ENCODE results near the gene ARSB. TPM values are rescaled to one million over a fixed set of nuclear protein-coding genes. Genes with fewer than 3 reads are reported as not detected.

ARSB gene
- total RNA-seq, 1 donor from 2014 or later = 18.5 TPM

DNA sequence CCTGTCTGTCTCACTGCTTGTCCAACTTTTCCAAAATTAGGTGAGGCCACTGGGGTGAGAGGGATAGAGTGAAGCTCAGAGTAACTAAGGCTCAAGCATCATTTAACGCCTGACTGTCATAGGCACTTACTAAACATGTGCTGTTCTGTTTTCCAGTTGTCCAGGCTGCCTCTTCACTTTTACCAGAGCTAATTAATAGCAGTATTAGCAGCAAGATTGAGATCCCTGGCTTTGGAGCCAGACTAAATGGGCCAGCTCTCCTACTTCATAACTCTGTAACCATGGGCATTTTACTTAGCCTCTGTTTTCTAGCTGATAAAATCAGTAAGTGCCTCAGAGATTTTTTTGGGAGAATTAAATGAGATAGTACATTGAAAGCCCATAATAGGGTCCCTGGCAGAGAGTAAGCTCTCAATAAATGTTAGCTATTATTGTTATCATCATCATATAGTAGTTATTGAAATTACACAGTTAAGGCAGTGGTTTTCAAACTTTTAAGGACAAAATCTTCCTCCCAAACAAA is 190.4 kb downstream of the ARSB start:
- H3K4me3 Mint-ChIP-seq = no peak overlapping the region
- H3K36me3 Mint-ChIP-seq = peaks cover 4% of the 10 kb centered on the region
- peak overlapping the region; percentile 36 for H3K27ac Mint-ChIP-seq
- H3K9me3 Mint-ChIP-seq = peaks cover 4% of the 10 kb centered on the region
- peaks cover 21% of the 10 kb centered on the region for H3K4me1 Mint-ChIP-seq (ENCODE audit: unreplicated experiment)
- DNase-seq (ENCODE audit: extremely low spot score, unreplicated experiment) = no peak
- TF ChIP-seq, protein P1, sequence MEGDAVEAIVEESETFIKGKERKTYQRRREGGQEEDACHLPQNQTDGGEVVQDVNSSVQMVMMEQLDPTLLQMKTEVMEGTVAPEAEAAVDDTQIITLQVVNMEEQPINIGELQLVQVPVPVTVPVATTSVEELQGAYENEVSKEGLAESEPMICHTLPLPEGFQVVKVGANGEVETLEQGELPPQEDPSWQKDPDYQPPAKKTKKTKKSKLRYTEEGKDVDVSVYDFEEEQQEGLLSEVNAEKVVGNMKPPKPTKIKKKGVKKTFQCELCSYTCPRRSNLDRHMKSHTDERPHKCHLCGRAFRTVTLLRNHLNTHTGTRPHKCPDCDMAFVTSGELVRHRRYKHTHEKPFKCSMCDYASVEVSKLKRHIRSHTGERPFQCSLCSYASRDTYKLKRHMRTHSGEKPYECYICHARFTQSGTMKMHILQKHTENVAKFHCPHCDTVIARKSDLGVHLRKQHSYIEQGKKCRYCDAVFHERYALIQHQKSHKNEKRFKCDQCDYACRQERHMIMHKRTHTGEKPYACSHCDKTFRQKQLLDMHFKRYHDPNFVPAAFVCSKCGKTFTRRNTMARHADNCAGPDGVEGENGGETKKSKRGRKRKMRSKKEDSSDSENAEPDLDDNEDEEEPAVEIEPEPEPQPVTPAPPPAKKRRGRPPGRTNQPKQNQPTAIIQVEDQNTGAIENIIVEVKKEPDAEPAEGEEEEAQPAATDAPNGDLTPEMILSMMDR (conservative IDR thresholded peaks at IDR 0.05) = no peak
- H3K27me3 Mint-ChIP-seq = no peaks in the 10 kb centered on the region

DNA sequence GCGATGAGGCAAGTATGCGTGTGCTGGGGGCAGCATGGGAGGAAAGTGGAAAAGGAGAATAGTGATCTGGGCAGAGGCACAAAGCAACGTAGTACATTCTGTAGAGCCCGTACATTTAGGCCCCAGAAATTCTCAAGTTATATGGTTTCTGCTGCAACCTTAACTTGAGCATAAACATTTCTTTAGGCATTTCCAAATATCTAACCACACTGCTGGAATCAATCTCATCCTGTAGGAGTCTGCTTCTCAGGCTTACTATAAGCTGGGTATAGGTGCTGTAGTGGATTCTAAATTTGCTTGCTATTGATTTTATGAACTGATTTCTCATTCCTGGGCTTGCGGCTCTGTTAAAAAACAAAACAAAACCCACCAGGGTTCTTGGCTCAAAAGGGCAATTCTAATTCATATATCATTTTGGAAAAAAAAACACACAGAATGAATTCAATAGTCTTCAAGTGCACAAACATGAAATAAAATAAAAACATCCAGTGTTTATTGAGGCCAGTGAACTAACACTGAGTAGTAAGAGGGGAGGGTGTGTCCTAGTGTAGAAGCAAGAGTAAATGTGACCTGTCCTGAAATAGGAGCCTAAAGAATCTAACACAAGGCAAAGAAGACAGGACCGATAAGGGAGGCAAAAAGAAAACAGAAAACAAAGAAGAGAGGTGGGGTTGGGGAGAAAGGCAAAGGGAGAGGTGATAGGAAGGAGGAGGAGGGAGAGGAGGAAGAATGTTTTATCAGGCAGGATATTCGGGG is 191.0 kb downstream of the ARSB start:
- TF ChIP-seq, protein P1 (conservative IDR thresholded peaks at IDR 0.05) = no peak
- Mint-ChIP-seq H3K27me3 (no peaks in the 10 kb centered on the region), H3K27ac (peak overlapping the region; percentile 36), H3K4me1 (ENCODE audit: unreplicated experiment) (peaks cover 21% of the 10 kb centered on the region), H3K36me3 (peaks cover 4% of the 10 kb centered on the region), H3K9me3 (peaks cover 4% of the 10 kb centered on the region), H3K4me3 (no peak overlapping the region)
- DNase-seq (ENCODE audit: extremely low spot score, unreplicated experiment) = no peak

DNA sequence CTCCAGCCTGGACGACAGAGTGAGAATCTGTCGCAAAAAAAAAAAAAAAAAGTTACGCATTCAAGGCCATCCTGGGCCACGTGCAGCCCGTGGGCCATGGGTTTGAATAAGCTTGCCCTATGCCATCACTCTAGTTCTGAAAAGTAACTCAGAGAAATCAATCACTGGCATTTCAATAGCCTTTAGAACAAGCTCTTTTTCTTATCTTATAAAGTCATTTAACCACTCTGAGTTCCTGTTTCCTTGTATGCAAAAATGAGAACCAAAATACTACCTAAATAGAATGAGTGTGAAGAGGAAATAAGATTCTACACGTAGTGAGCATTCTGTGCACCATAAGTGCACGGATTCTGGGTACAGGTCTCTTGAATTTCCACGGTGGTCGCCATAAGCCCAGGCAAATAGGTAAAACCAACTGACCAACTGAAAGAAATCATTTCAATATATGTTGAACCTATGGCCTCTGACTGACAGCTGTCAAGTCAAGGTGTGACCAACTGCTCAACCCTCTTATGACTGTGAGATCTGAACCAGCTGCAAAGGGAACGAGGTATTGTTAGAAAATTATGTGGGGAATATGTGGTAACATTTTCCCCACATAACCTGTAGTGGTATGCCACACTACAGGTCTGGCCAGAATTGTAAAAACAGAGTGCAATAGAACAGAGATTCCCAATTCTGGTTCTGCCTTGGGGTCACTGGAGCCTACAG is 192.6 kb downstream of the ARSB start:
- peaks cover 26% of the 10 kb centered on the region for H3K4me1 Mint-ChIP-seq (ENCODE audit: unreplicated experiment)
- no peak overlapping the region for H3K4me3 Mint-ChIP-seq
- TF ChIP-seq, protein P1 (conservative IDR thresholded peaks at IDR 0.05) = no peak

DNA sequence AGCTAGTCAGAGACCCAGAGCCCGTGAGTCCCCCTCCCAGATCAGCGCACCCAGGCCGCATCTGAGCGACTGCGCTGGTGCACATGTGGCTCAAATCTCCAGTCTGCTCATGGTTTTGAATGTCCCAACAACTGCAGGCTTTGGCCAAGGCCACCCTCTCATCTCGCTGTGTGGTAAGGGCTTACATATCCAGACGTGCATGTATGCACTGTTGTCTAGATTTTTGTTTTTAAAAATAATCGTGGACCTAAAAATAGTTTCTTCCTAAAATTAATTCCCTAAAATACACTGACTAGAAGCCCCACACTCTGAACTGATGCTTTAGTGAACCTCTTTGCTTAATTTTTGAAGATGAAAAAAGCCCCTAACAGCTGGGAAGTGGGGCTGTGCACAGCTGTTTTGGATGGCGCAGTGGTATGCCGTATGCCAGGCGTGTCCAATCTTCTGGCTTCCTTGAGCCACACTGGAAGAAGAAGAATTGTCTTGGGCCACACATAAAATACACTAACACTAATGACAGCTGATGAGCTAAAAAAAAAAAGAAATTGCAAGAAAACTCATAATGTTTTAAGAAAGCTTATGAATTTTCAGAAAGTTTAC is 193.5 kb downstream of the ARSB start:
- H3K27me3 Mint-ChIP-seq = no peaks in the 10 kb centered on the region
- DNase-seq (ENCODE audit: extremely low spot score, unreplicated experiment) = no peak
- no peaks in the 10 kb centered on the region for H3K9me3 Mint-ChIP-seq

More for the DNA sequence above, 192.6 kb downstream of the ARSB start:
- no peak for DNase-seq (ENCODE audit: extremely low spot score, unreplicated experiment)
- Mint-ChIP-seq H3K36me3 (peaks cover 4% of the 10 kb centered on the region), H3K27ac (no peak overlapping the region), H3K27me3 (no peaks in the 10 kb centered on the region), H3K9me3 (peaks cover 4% of the 10 kb centered on the region)

DNA sequence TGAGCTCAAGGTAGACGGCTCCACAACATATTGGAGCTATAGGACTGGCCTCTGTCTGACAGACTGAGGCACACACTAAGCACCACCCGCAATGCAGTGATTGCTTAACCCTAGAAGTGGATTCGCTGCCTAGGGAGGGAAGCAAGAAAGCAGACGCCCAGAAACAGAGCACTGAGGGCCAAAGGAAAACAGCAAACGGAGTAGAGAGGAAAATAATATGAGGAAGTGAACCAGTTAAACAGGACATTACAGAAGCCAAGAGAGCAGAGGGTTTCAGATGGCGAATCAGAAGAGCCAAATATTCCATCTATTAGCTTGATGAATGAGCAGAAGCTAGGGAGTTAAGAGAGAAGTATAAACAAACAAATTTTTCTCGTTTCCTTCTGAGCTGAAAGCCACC is 197.3 kb downstream of the ARSB start:
- no peak overlapping the region for H3K4me3 Mint-ChIP-seq
- peaks cover 6% of the 10 kb centered on the region for H3K4me1 Mint-ChIP-seq (ENCODE audit: unreplicated experiment)
- no peak for DNase-seq (ENCODE audit: extremely low spot score, unreplicated experiment)
- no peaks in the 10 kb centered on the region for H3K27me3 Mint-ChIP-seq
- peak overlapping the region; percentile 17 for H3K27ac Mint-ChIP-seq
- TF ChIP-seq, protein P1 (conservative IDR thresholded peaks at IDR 0.05) = no peak
- peaks cover 5% of the 10 kb centered on the region for H3K9me3 Mint-ChIP-seq
- H3K36me3 Mint-ChIP-seq = peaks cover 3% of the 10 kb centered on the region

More for the DNA sequence above, 193.5 kb downstream of the ARSB start:
- TF ChIP-seq, protein P1 (conservative IDR thresholded peaks at IDR 0.05) = no peak
- no peak overlapping the region for H3K27ac Mint-ChIP-seq
- H3K4me3 Mint-ChIP-seq = no peak overlapping the region
- H3K36me3 Mint-ChIP-seq = no peaks in the 10 kb centered on the region
- peaks cover 27% of the 10 kb centered on the region for H3K4me1 Mint-ChIP-seq (ENCODE audit: unreplicated experiment)
